Lung (tissue), 12 donors: ENCODE data around the gene VPS41. TPM values are rescaled to one million over a fixed set of nuclear protein-coding genes. Genes with fewer than 3 reads are reported as not detected.

ENCODE experiments used
- ATAC-seq: fragments of 200-7000 bp; cut with Tn5 transposase; one replicate; pipeline ENCODE4 v1.9.1; 2020; ENCODE audit warnings: moderate number of reproducible peaks; ENCODE audit not compliant: insufficient read depth, low FRiP score
- DNase-seq, 3 donors: peaks; one replicate each; pipeline ENCODE4 v3.0.0-alpha.2; 2013 to 2017
- H3K27ac ChIP-seq, 2 donors: one replicate each; pipeline ENCODE4 v1.5.1; 2013; ENCODE audit warnings: mild to moderate bottlenecking in 2 of 2, moderate library complexity in 2 of 2, control low read depth in 1 of 2, inconsistent platforms in 1 of 2, low read depth in 1 of 2, low read length in 1 of 2
- H3K27me3 ChIP-seq, 3 donors: one replicate each; pipeline ENCODE4 v1.5.1; 2013; ENCODE audit warnings: low read length in 2 of 3; ENCODE audit not compliant: control insufficient read depth in 3 of 3, insufficient read depth in 3 of 3
- H3K36me3 ChIP-seq, 4 donors: one replicate each; pipeline ENCODE4 v1.5.1; 2013; ENCODE audit warnings: low read length in 4 of 4, mild to moderate bottlenecking in 1 of 4, moderate library complexity in 1 of 4; ENCODE audit not compliant: control insufficient read depth in 4 of 4, insufficient read depth in 4 of 4
- H3K4me1 ChIP-seq, 5 donors: one replicate each; pipeline ENCODE4 v1.5.1; 2013; ENCODE audit warnings: low read length in 5 of 5, mild to moderate bottlenecking in 2 of 5, moderate library complexity in 1 of 5; ENCODE audit not compliant: control insufficient read depth in 5 of 5, insufficient read depth in 5 of 5
- H3K4me3 ChIP-seq: one replicate; pipeline ENCODE4 v1.5.1; 2013; ENCODE audit warnings: mild to moderate bottlenecking, control low read depth, moderate library complexity
- H3K9ac ChIP-seq, 2 donors: one replicate each; pipeline ENCODE4 v1.5.1; 2013; ENCODE audit warnings: low read length in 2 of 2, control low read depth in 1 of 2; ENCODE audit not compliant: insufficient read depth in 1 of 2
- H3K9me3 ChIP-seq, 4 donors: one replicate each; pipeline ENCODE4 v1.5.1; 2013; ENCODE audit warnings: low read length in 3 of 4, mild to moderate bottlenecking in 1 of 4, moderate library complexity in 1 of 4; ENCODE audit not compliant: control insufficient read depth in 4 of 4, insufficient read depth in 3 of 4
- WGBS, 2 donors: extraction: QIAGEN DNeasy Blood & Tissue Kit; methylation state at CpG; one replicate each; pipeline ENCODE4 v1.1.7; 2013; 5-methylcytosine and 5-hydroxymethylcytosine counted together
- polyA plus RNA-seq, 2 donors: library from polyadenylated mRNA; stranded (reverse); fragments of 200-250 nt; gene quantifications; one replicate each; pipeline ENCODE4 v1.2.1, GENCODE V29; 2013
- total RNA-seq, 2 donors: library from RNA; depleted of rRNA in 1 of 2; stranded (reverse); fragments of >200 nt in 1 of 2; gene quantifications; one replicate each; pipeline ENCODE4 v1.2.1, GENCODE V29; 2014 to 2021
- TF ChIP-seq, protein P1 (sequence below): IDR thresholded peaks from 2 replicates; pipeline ENCODE4 v1.5.1; 2012; ENCODE audit warnings: mild to moderate bottlenecking; ENCODE audit errors: control extremely low read depth, extremely low read depth
- donor health status: control.
- donor health status: control.
- donor health status: Bipolar disorder and iron deficiency.
- donor health status: healthy.
- donor health status: DM: yes; HTN: yes; CAD: no.

Gene VPS41
- total and polyA plus RNA-seq, 4 donors = 13.8 to 88.6 (median 48.1) TPM

DNA sequence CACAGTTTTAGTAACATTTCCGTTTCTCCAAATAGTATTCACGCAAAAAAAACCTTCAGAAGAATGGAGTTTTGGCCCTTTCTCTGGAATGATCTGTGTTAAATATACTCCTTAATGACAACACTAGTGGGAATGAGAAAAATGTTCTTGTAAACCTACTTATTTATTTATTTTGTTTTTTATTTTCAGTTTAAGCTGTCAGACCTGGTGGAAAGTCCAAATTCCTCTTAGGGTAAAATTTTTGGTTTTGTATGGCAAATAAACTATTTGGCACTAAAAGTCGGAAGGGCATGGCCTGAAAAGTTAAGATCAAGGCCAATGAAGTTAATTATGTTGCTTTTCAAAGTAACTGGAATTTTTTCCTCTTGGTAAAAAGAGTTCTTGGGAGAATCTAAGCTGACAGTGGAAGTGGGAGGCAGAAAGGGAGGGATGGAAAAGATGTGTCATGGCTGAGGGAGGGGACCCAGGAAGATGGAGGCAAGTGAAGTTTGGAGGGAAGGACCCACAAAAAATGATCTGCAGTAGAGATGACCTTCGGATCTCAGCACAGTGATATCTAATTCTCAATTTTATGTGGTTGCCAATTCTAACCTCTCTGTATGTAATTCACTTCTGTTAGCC, 33.5 kb upstream of the VPS41 start:
- H3K36me3 ChIP-seq = no peaks in the 10 kb centered on the region
- H3K4me3 ChIP-seq = no peak overlapping the region
- TF ChIP-seq, protein P1, sequence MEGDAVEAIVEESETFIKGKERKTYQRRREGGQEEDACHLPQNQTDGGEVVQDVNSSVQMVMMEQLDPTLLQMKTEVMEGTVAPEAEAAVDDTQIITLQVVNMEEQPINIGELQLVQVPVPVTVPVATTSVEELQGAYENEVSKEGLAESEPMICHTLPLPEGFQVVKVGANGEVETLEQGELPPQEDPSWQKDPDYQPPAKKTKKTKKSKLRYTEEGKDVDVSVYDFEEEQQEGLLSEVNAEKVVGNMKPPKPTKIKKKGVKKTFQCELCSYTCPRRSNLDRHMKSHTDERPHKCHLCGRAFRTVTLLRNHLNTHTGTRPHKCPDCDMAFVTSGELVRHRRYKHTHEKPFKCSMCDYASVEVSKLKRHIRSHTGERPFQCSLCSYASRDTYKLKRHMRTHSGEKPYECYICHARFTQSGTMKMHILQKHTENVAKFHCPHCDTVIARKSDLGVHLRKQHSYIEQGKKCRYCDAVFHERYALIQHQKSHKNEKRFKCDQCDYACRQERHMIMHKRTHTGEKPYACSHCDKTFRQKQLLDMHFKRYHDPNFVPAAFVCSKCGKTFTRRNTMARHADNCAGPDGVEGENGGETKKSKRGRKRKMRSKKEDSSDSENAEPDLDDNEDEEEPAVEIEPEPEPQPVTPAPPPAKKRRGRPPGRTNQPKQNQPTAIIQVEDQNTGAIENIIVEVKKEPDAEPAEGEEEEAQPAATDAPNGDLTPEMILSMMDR = no peak
- H3K9ac ChIP-seq = no peak overlapping the region
- H3K27ac ChIP-seq = no peak overlapping the region
- ATAC-seq (no peak), DNase-seq (no peak)
- H3K9me3 ChIP-seq = no peaks in the 10 kb centered on the region
- WGBS, 2 donors = 85 to 88% methylated on average over 4 of the region's 4 CpGs
- H3K4me1 ChIP-seq = no peaks in the 10 kb centered on the region
- H3K27me3 ChIP-seq = no peaks in the 10 kb centered on the region

DNA sequence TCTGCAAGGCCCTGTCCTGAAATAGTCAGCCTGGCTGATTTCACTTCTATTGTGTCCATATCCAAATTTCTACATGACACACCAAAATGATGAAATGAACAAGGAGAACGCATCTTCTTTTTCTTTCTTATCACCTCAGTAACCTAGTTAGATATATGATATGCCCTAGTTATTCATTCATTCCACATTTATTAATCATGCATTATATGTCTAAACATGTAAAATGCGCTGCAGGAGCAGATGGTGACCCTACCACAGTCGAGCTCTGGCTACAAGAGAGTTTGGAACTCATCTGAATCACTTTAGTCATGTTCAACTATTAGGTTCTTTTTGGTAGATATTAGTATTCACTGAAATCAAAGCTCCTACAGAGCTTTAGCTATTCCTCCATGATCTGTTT, 31.8 kb upstream of the VPS41 start:
- H3K27ac ChIP-seq = no peak overlapping the region
- no peak for DNase-seq
- WGBS, 2 donors = 91 to 92% methylated on average over 3 of the region's 3 CpGs

DNA sequence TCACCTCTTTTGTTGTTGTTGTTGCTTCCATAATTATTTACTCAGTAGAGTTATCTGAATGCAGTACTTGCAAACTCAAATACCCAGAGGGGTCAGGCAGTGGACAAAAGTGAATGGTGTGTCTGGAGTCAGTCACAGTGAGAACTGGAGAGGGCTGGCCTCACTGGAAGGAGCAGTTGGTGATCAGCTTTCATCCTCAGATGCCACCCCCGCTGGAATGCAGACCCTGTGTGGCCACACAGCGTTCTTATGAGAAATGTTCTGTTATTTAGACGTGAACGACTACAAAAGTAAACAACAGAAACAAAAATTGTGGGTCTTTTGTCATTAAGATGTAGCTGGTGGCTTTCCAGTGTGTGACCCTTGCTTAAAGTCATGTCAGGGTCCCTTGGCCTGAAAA, 29.6 kb upstream of the VPS41 start:
- Histone ChIP-seq H3K27ac (no peak overlapping the region), H3K4me3 (no peak overlapping the region), H3K4me1 (peaks cover 0 to 4% (median 0%) of the 10 kb centered on the region in 5 donors), H3K36me3 (no peaks in the 10 kb centered on the region), H3K27me3 (no peaks in the 10 kb centered on the region), H3K9me3 (no peaks in the 10 kb centered on the region), H3K9ac (no peak overlapping the region)
- TF ChIP-seq, protein P1 = no peak
- WGBS, 2 donors = 76 to 85% methylated on average over 4 of the region's 4 CpGs
- ATAC-seq (no peak), DNase-seq (peak in 1 of 3 donors; percentile 12)

More for the DNA sequence above, 31.8 kb upstream of the VPS41 start:
- Histone ChIP-seq H3K36me3 (no peaks in the 10 kb centered on the region), H3K9ac (no peak overlapping the region), H3K9me3 (no peaks in the 10 kb centered on the region), H3K4me3 (no peak overlapping the region), H3K27me3 (no peaks in the 10 kb centered on the region), H3K4me1 (no peaks in the 10 kb centered on the region)
- no peak for ATAC-seq
- TF ChIP-seq, protein P1 = no peak

DNA sequence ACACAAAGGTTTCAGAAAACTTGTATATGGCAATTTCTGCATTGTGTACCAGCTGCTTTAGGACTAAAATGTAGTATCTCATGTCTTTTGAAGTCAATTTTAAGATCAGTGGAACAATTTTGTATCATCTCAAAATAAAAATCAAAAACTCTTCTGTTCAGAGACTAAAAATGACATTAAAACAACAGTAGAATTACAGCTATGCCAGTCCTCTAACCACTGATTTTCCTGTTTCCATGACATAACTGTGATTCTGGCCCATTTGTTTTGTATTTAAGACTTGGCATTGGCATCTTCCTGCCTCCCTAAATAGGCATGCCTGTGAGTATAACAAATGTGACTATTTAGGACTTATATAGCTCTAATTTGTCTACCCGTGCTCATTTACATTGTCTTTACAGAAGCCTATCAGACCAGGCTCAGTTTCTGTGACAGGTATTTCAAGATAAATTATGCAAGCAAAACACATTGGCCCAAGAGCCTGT, 29.1 kb upstream of the VPS41 start:
- no peak overlapping the region for H3K27ac ChIP-seq

More for the DNA sequence above, 29.1 kb upstream of the VPS41 start:
- peaks cover 0 to 4% (median 0%) of the 10 kb centered on the region in 5 donors for H3K4me1 ChIP-seq
- no peaks in the 10 kb centered on the region for H3K27me3 ChIP-seq
- H3K4me3 ChIP-seq = no peak overlapping the region
- TF ChIP-seq, protein P1 = no peak
- DNase-seq (no peak), ATAC-seq (no peak)
- 71 to 72% methylated on average over 1 of the region's 1 CpG for WGBS, 2 donors
- no peaks in the 10 kb centered on the region for H3K36me3 ChIP-seq
- H3K9me3 ChIP-seq = no peaks in the 10 kb centered on the region
- no peak overlapping the region for H3K9ac ChIP-seq
